Measurements from ENCODE around the gene MTERF4. TPM values are rescaled to one million over a fixed set of nuclear protein-coding genes. Genes with fewer than 3 reads are reported as not detected.

MTERF4 gene
- total and polyA plus RNA-seq, 2 of the 13 experiments (the other 11 are each of a cell fraction or from before 2014, with no cell fraction given) = 50.5 to 59.8 TPM

- intact Hi-C loops (cut with micrococcal nuclease; ENCODE audit: unreplicated experiment) (loop anchor here (5.0 kb wide), 1 partner anchor 127 kb away; no protein-coding TSS in a partner anchor), in situ Hi-C loops (cut with HindIII; ENCODE audit: extremely low pct_ligation_motif_present, low pct_unique_long_range_greater_than_20kb) (loop anchor here (5.0 kb wide), 1 partner anchor 122 kb away; no protein-coding TSS in a partner anchor)
- H3K79me2 ChIP-seq (ENCODE audit: insufficient read depth, low read length) = peaks cover 23% of the 10 kb centered on the region
- TF ChIP-seq ZNF740 (CRISPR knock-in tag; IDR thresholded peaks at IDR 0.05) (0 out of 2 replicates have a peak, but pooled peaks have one; percentile 51), CHD4 (IDR thresholded peaks at IDR 0.05; ENCODE audit: borderline replicate concordance, low read length) (no peak)
- FAIRE-seq (no peak), ATAC-seq (no peak), DNase-seq (ENCODE audit: low spot score) (no peak)
- no peak overlapping the region for H3K4me2 ChIP-seq (ENCODE audit: low read depth, low read length)
- no peaks in the 10 kb centered on the region for H3K9me3 ChIP-seq (ENCODE audit: low read length)
- H3K27ac ChIP-seq (ENCODE audit: extremely low read length, insufficient read depth, low read length) = no peak overlapping the region
- H3K27me3 ChIP-seq (ENCODE audit: control insufficient read depth in 1 of 2, insufficient read depth in 2 of 2, low read length in 2 of 2) = no peaks in the 10 kb centered on the region
- no peak overlapping the region for H3K9ac ChIP-seq (ENCODE audit: insufficient read depth, low read depth, low read length)
- peaks cover 19 to 62% of the 10 kb centered on the region in 2 experiments for H3K36me3 ChIP-seq (replicated peaks in 1 of 2; ENCODE audit: control insufficient read depth in 1 of 2, insufficient read depth in 2 of 2, low read length in 2 of 2)
- peaks cover 59% of the 10 kb centered on the region for H3K4me1 ChIP-seq (ENCODE audit: insufficient read depth, low read length)
- H3K4me3 ChIP-seq (replicated peaks in 1 of 3; ENCODE audit: insufficient read depth in 1 of 3, low read depth in 2 of 3, low read length in 3 of 3) = no peak overlapping the region
- CTCF ChIA-PET (ENCODE audit: low intra/inter-chr PET ratio, low total read pairs) = interaction anchor here (1.0 kb wide), 1 partner anchor 244 kb away, joined by 3 read pairs; no protein-coding TSS in a partner anchor
- BruUV-seq (replicated peaks) = no TSS peak
- 98% methylated on average over 6 of the region's 6 CpGs for WGBS (ENCODE audit: low lambda C conversion rate)
- POLR2A ChIA-PET = interaction anchor here (0.9 to 1.0 kb wide), 2 partner anchors 17 to 55 kb away, joined by 3 to 5 read pairs; partner anchors contain the start of gene PPP1R7
- H4K20me1 ChIP-seq (ENCODE audit: insufficient read depth, low read length) = peaks cover 13% of the 10 kb centered on the region; the same call in 1 of the 2 replicates
- H2AFZ ChIP-seq (ENCODE audit: low read length) = no peak overlapping the region
Observed at GRCh38 chr2:241094924-241095420, 7.1 kb downstream of the MTERF4 start.

- H3K27me3 ChIP-seq (ENCODE audit: control insufficient read depth in 1 of 2, insufficient read depth in 2 of 2, low read length in 2 of 2) = no peaks in the 10 kb centered on the region
- no peaks in the 10 kb centered on the region for H3K9me3 ChIP-seq (ENCODE audit: low read length)
- no peak overlapping the region for H2AFZ ChIP-seq (ENCODE audit: low read length)
- peak overlapping the region; percentile 90 for H3K4me2 ChIP-seq (ENCODE audit: low read depth, low read length)
- in situ Hi-C loops (cut with HindIII; ENCODE audit: extremely low pct_ligation_motif_present, low pct_unique_long_range_greater_than_20kb) (loop anchor here (5.0 kb wide), 1 partner anchor 123 kb away; no protein-coding TSS in a partner anchor), intact Hi-C loops (cut with micrococcal nuclease; ENCODE audit: unreplicated experiment) (loop anchor here (5.0 kb wide), 1 partner anchor 128 kb away; no protein-coding TSS in a partner anchor)
- H3K27ac ChIP-seq (ENCODE audit: extremely low read length, insufficient read depth, low read length) = peak overlapping the region; percentile 51
- peaks cover 20 to 61% of the 10 kb centered on the region in 2 experiments for H3K36me3 ChIP-seq (replicated peaks in 1 of 2; ENCODE audit: control insufficient read depth in 1 of 2, insufficient read depth in 2 of 2, low read length in 2 of 2)
- no peak for FAIRE-seq
- ChIA-PET POLR2A (interaction anchor here (0.9 to 2.8 kb wide), 5 partner anchors 9 to 593 kb away, joined by 3 to 37 read pairs (median 5); partner anchors contain the start of genes DTYMK, MTERF4, PASK and PPP1R7), CTCF (ENCODE audit: low intra/inter-chr PET ratio, low total read pairs) (interaction anchor here (1.0 kb wide), 1 partner anchor 243 kb away, joined by 3 read pairs; no protein-coding TSS in a partner anchor)
- TF ChIP-seq ATF4 (CRISPR knock-in tag; IDR thresholded peaks at IDR 0.05) (no peak), SSRP1 (CRISPR knock-in tag; IDR thresholded peaks at IDR 0.05) (peak; percentile 82), NFE2L1 (CRISPR knock-in tag; IDR thresholded peaks at IDR 0.05; ENCODE audit: borderline replicate concordance) (no peak), NFATC3 (CRISPR knock-in tag; IDR thresholded peaks at IDR 0.05) (no peak), ZSCAN22 (CRISPR knock-in tag; IDR thresholded peaks at IDR 0.05) (0 out of 2 replicates have a peak, but pooled peaks have one; percentile 35), ZNF333 (CRISPR knock-in tag; IDR thresholded peaks at IDR 0.05; ENCODE audit: borderline replicate concordance) (no peak), ZNF589 (CRISPR knock-in tag; conservative IDR thresholded peaks at IDR 0.05) (no peak)
- peaks cover 19% of the 10 kb centered on the region for H3K79me2 ChIP-seq (ENCODE audit: insufficient read depth, low read length)
- H4K20me1 ChIP-seq (ENCODE audit: insufficient read depth, low read length) = peaks cover 13% of the 10 kb centered on the region; the same call in 1 of the 2 replicates
- no TSS peak for BruUV-seq (replicated peaks)
- H3K4me1 ChIP-seq (ENCODE audit: insufficient read depth, low read length) = peaks cover 51% of the 10 kb centered on the region
- H3K4me3 ChIP-seq (replicated peaks in 1 of 3; ENCODE audit: insufficient read depth in 1 of 3, low read depth in 2 of 3, low read length in 3 of 3) = no peak overlapping the region
- 0 out of 2 replicates have a peak overlapping the region, but pooled peaks have one; percentile 12 for H3K9ac ChIP-seq (ENCODE audit: insufficient read depth, low read depth, low read length)
- 88% methylated on average over 7 of the region's 7 CpGs for WGBS (ENCODE audit: low lambda C conversion rate)
- ATAC-seq = peak; percentile 1; the same call in 2 of the 3 replicates
- no peak for DNase-seq (ENCODE audit: low spot score)
Observed at GRCh38 chr2:241094172-241094571, 7.9 kb downstream of the MTERF4 start.
